Measurements from ENCODE around the gene RPS6KC1.
"Not testable (repeated sequence)": the region's sequence is repeated elsewhere in the genome, so short reads cannot be mapped to it uniquely, and the experiment has no call there.

Gene RPS6KC1

DNA sequence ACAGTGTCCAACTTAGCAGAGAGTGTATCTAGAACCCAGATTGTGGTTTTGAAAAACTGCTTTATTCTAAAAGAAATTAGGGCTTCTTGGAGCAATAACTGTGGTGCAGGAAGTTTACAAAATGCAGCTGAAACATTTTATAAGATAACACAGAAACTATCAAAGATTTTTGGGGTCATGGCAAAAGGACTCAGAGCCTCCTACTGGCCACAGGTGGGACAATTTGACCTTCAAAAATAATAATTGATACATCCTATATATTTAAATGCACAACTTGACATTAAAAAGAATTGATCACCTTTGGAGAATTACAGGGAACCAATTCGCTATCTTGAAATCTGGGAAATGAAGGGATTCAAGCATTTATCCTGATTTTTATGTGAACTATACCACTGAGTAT lies 235.2 kb downstream of the RPS6KC1 start:
- no peak for DNase-seq (ENCODE audit: low spot score)

DNA sequence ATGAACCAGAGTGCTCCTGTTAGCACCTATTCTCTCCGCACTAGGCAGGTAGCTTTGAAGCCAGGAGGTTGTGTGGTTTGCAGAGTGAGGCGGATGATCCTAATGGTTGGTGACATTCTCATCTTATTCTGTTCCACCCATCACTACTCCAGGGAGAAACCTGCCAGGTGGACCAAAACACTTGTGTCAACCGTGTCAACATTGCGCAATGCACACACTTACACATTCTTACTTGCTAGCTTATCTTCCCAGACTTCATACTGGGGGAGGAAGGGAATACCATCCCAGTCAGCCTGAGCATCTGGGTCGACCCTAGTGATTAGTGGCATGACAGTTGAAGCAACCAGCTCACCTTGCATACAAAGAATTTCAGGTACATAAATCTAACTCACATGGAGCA lies 236.9 kb downstream of the RPS6KC1 start:
- DNase-seq (ENCODE audit: low spot score) = no peak

GRCh38 chr1:213291526-213291925 lies 240.5 kb downstream of the RPS6KC1 start:
- no peak for DNase-seq (ENCODE audit: low spot score)

DNA sequence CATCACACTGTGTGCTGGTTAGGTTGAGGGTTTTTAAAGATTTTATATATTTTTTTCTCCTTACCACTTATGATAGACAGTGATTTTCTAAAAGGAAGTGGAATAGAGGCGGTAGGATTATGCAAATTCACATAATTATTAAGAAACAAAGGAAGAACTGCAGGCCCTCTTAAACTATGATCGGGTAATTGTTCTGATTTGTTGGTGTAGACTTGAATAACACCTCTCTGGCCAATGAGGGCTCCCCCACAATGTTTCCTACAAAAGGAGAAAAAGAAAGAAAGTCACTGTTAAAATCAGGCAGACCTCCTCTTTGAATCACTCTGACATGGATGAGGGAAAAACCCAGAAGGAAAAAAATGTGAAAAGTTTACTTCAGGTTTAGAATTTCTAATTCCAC lies 241.6 kb downstream of the RPS6KC1 start:
- no peak for DNase-seq (ENCODE audit: low spot score)

DNA sequence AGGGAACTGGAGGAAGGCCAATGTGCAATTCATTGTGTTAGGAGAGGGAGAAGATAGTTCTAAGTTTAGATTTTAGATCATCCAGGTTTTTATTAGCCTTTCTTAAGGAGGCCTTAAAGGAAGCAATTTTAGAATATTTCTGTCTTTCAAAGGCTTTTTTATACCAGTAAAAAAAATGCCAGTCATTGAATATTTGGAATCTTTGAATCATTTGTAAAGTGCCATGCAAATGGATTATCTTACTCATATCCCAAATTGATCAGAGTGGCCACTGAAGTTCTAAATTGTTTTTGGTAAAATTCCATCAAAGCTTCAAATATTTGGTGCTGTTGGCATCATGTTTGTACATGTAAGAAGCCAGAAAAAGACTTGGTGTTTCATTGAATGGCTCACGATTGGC lies 244.8 kb downstream of the RPS6KC1 start:
- DNase-seq (ENCODE audit: low spot score) = no peak

- no peak for DNase-seq (ENCODE audit: low spot score)
Measured at GRCh38 chr1:213296558-213296957, 245.5 kb downstream of the RPS6KC1 start.

- DNase-seq (ENCODE audit: low spot score) = no peak
Measured at GRCh38 chr1:213297021-213297420, 246.0 kb downstream of the RPS6KC1 start.

GRCh38 chr1:213300433-213300832 lies 249.4 kb downstream of the RPS6KC1 start:
- DNase-seq (ENCODE audit: low spot score) = no peak

GRCh38 chr1:213301524-213301923 lies 250.5 kb downstream of the RPS6KC1 start:
- DNase-seq (ENCODE audit: low spot score) = not testable (repeated sequence)

DNA sequence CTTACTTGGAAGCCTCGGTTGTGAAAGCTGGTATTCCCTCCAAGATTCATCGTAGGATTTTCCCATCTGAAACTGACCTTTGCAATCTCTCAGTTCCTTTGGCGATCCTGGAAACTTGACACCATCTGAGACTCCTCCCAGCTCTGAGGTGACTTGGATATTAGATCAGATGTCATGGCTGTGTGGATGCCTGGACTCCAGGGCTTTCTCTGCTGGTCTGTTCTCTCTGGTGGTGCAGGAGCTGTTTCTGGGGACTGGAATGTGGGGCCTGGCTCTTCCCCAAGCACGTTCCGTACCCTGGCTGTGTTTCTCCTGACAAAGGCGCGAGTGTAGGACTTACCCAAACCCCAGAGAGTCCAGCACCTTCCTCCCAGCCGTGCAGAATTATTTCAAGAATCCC lies 252.2 kb downstream of the RPS6KC1 start:
- no peak for DNase-seq (ENCODE audit: low spot score)

GRCh38 chr1:213315571-213315970 lies 264.5 kb downstream of the RPS6KC1 start:
- no peak for DNase-seq (ENCODE audit: low spot score)

DNA sequence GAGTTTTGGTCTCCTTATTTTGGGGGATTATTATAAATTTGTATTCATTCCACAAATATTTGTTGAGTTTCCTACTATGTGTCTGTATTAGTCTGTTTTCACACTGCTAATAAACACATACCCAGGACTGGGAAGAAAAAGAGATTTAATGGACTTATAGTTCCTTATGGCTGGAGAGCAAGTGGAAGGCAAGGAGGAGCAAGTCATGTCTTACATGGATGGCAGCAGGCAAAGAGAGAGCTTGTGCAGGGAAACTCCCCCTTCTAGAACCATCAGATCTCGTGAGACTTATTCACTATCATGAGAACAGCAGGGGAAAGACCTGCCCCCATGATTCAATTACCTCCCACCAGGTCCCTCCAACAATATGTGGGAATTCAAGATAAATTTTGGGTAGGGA lies 267.4 kb downstream of the RPS6KC1 start:
- not testable (repeated sequence) for DNase-seq (ENCODE audit: low spot score)

DNA sequence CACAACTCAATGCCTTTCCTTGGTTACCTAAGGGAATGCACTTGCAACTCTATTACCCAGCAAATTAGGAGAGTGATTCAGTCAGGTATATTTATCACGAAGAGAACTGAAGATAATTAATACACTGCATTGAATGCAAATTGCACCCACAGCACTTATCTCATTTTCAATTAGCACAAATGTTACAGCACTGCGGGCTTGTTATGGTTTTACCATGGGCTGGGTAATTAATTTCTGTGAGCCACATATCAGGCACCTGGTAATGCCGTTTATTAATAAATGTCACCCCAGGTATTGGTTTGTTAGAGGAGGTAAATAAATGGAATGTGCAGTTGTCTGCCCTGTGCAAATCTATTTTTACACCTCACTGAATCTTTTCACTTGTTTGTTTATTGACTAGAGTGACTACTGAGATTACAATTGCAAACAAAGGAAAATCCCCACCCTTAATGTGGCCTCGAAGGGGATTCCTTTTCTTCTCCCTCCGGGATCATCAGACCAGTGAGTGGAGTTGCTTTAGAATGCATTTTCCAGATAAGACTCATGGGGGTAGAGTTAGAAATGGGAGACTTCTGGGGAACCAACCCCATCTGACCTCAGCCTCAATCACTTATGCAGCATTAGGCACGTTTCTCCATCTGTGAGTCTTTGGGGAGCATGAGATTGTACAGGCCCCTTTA lies 269.3 kb downstream of the RPS6KC1 start:
- no peak for DNase-seq (ENCODE audit: low spot score)
